ENCODE measurements around the gene LRRFIP1.

GRCh38 chr2:237754182-237754581 is 126.8 kb downstream of the LRRFIP1 start:
- TF ChIP-seq CTCF (IDR thresholded peaks at IDR 0.05): no peak
- no peak for TF ChIP-seq POLR2A (IDR thresholded peaks at IDR 0.05; ENCODE audit: low read length)
- no peak for TF ChIP-seq CHD2 (IDR thresholded peaks at IDR 0.05; ENCODE audit: low read length, partially characterized antibody)
- no peak for TF ChIP-seq RNF2 (IDR thresholded peaks at IDR 0.05; ENCODE audit: borderline replicate concordance, low read depth)
- TF ChIP-seq CBX8 (IDR thresholded peaks at IDR 0.05): no peak
- no peak for TF ChIP-seq ZC3H11A (IDR thresholded peaks at IDR 0.05)
- no peak for TF ChIP-seq EP300 (IDR thresholded peaks at IDR 0.05)
- TF ChIP-seq MYC (IDR thresholded peaks at IDR 0.05; ENCODE audit: borderline replicate concordance, low read length): no peak
- no peak for TF ChIP-seq KDM5A (IDR thresholded peaks at IDR 0.05)
- no peak for TF ChIP-seq RAD21 (conservative IDR thresholded peaks at IDR 0.05 in 1 of 2, IDR thresholded peaks at IDR 0.05 in 1 of 2)
- no peak for TF ChIP-seq SMC3 (IDR thresholded peaks at IDR 0.05)

Measured in A549 (cell line).